ENCODE data around the gene SLC1A2.

GRCh38 chr11:35308157-35308556, 111.2 kb downstream of the SLC1A2 start:
- no peak for TF ChIP-seq CTCF (IDR thresholded peaks at IDR 0.05; ENCODE audit: insufficient read depth, low read depth, low read length)
- no peak for TF ChIP-seq EZH2 (IDR thresholded peaks at IDR 0.05; ENCODE audit: insufficient read depth, low read length)
